D721Med (cell line): ENCODE data around the gene OBSCN.
"Not testable (repeated sequence)": the region's sequence is repeated elsewhere in the genome, so short reads cannot be mapped to it uniquely, and the experiment has no call there.

Source experiments
- DNase-seq: peaks from one replicate; pipeline ENCODE4 v3.0.0; 2011; ENCODE audit warnings: low spot score; ENCODE audit not compliant: insufficient read length
- FAIRE-seq: peaks from 2 replicates; lab custom pipeline; 2011; peaks lifted over from hg19 to GRCh38; lab: Jason Lieb, UNC
- TF ChIP-seq, protein P1 (sequence below): IDR thresholded peaks from 2 replicates; pipeline ENCODE4 v1.5.1; 2012; ENCODE audit warnings: mild to moderate bottlenecking, control low read depth; ENCODE audit not compliant: insufficient read depth; ENCODE audit errors: missing control alignments

Gene OBSCN

DNA sequence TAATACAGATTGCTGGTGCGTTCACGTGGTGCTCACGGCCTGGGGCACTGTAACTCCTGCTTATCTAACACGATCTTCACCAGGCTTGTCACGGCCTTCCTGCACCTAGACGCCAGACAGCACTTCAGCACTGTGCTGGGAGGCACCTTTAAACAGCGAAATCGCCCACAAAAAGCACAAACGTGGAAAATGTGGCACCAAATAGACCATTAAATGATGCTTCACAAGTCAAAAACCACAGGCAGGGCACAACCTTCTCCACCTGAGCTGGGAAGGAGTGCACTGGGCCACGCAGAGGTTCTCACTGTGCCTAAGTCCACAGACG, 22.2 kb upstream of the OBSCN start:
- no peak for FAIRE-seq
- TF ChIP-seq, protein P1, sequence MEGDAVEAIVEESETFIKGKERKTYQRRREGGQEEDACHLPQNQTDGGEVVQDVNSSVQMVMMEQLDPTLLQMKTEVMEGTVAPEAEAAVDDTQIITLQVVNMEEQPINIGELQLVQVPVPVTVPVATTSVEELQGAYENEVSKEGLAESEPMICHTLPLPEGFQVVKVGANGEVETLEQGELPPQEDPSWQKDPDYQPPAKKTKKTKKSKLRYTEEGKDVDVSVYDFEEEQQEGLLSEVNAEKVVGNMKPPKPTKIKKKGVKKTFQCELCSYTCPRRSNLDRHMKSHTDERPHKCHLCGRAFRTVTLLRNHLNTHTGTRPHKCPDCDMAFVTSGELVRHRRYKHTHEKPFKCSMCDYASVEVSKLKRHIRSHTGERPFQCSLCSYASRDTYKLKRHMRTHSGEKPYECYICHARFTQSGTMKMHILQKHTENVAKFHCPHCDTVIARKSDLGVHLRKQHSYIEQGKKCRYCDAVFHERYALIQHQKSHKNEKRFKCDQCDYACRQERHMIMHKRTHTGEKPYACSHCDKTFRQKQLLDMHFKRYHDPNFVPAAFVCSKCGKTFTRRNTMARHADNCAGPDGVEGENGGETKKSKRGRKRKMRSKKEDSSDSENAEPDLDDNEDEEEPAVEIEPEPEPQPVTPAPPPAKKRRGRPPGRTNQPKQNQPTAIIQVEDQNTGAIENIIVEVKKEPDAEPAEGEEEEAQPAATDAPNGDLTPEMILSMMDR, result no peak
- DNase-seq, result no peak

DNA sequence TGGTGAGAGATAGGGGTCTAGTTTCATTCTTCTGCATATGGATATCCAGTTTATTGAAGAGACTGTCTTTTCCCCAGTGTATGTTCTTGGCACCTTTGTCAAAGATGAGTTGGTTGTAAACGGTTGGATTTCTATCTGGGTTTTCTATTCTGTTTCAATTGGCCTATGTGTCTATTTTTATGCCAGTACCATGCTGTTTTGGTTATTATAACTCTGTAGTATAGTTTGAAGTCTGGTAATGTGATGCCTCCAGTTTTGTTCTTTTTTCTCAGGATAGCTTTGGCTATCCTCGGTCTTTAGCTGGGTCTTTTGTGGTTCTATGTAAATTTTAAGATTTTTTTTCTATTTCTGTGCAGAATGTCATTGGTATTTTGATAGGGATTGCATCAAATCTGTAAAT, 19.6 kb upstream of the OBSCN start:
- DNase-seq, FAIRE-seq: not testable (repeated sequence)

DNA sequence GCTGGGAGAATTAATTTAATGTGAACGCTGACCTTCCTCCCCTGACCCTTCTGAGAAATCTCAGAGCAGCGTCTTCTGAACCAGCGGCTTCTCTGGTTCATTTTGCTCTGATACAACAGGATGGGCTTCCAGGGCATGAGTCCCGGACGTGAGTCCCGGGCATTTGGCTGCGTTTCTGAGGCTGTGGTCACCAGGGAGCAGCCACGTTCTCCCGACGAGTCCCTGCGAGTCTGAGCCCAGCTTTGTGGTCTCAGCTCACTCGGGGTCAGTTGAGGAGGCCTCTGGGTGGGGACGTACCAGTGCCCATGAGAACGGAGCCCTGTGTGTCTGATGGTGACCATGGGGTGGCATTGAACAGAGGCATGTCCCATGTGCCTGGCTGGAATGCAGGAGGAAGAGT, 17.7 kb upstream of the OBSCN start:
- no peak for DNase-seq
- no peak for FAIRE-seq
- TF ChIP-seq, protein P1, result no peak

DNA sequence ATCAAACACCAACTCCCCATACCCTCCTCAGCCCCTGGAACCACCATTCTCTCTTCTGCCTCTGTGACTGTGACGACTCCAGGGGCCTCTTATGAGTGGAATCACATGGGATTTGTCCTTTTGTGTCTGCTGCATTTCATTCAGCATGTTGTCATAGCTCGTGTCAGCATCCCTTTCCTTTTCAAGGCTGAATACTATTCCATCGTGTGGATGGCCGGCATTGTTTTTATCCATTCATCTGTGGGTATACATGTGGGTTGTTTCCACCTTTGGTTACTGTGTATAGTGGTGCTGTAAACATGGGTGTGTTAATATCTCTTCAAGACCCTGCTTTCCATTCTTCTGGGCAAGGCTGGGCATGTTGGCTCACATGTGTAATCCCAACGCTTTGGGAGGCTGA, 17.1 kb upstream of the OBSCN start:
- TF ChIP-seq, protein P1, result no peak
- FAIRE-seq (no peak), DNase-seq (no peak)

DNA sequence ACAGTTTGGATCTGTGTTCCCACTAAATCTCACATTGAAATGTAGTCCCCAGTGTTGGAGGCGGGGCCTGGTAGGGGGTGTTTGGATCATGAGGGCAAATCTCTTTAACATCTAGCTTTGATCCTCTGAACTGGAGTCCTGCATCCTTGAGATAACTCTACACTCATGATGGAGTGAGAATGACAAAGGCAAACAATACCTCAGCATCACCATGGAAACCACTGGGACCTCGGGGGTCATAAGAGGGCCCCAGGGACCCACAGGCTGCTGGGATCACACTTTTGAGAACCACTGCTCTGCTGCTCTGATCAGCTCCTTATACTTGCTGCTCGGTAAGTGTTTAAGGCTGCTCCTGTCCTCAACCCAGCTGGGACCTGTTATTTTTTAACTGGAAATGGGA, 13.4 kb upstream of the OBSCN start:
- no peak for DNase-seq
- TF ChIP-seq, protein P1, result no peak
- no peak for FAIRE-seq

DNA sequence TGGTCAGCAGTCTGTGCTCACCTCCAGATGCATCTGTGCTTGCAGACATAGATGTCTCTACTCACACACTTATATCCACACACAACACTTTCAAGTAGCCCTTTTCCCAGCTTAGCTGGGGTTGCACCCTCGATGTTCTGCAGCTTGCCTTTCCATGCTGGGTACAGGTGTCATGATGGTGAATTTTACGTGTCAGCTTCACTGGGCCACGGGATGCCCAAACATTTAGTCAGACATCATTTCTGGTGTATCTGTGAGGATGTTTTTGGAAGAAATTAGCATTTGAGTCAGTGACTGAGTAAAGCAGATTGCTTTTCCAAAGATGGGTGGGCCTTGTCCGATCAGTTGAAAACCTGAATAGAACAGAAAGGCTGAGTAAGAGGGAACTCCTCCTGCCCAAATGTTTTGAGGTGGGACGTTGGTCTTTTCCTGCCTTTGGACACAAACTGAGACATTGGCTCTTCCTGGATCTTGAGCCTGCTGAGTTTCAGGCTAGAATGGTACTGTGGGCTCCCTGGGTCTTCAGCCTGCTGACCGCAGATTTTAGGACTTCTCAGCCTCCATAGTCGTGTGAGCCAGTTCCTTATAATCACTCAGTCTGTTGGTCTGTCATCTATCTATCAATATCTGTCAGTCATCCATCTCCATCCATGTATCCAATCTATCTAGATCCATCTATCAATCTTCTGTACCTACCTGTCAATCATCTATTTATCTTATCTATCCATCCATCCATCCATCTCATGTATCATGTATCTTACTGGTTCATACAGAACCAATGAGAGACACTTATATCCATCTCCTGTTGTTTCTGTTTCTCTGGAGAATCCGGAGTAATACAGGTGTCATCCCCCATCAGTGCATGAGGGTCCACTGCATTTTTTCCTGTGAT, 12.7 kb upstream of the OBSCN start:
- TF ChIP-seq, protein P1, result no peak
- DNase-seq, result no peak
- FAIRE-seq, result no peak

DNA sequence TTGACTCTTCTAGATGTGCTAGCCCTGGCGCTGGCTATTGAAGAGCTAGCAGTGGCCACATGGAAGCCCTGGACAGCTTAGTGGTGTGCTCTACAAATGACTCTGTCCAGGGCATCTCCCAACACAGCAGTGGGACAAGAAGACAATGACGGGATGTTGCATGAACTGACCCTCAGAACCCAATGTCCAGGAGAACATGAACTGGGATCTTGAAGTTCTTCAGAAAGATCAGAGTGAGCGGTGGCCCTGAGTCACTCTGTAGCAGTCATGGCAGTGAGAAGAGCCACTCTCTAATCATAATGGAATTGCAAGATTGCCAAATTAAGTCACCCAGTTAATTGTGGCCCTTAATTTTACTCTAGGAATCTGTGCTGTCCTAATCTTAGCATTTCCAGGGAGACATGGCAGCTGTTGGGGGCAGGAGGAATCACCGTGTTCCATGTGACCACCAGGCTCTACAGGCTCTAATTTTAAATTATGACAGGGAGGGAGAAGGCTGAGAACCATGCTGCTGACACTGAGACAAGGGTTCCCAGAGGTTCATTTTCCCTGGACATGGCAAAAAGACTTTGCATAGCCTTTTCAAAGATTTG, 10.2 kb upstream of the OBSCN start:
- TF ChIP-seq, protein P1, result no peak
- DNase-seq, result no peak
- no peak for FAIRE-seq
